ENCODE results near the gene TECPR2. TPM values are rescaled to one million over a fixed set of nuclear protein-coding genes. Genes with fewer than 3 reads are reported as not detected.

TECPR2 gene
- total RNA-seq, 1 experiment from 2014 or later = 3.2 TPM

- no peak for DNase-seq (ENCODE audit: extremely low read depth, low read depth)
Measured at GRCh38 chr14:102505000-102505619, 142.4 kb downstream of the TECPR2 start.

DNA sequence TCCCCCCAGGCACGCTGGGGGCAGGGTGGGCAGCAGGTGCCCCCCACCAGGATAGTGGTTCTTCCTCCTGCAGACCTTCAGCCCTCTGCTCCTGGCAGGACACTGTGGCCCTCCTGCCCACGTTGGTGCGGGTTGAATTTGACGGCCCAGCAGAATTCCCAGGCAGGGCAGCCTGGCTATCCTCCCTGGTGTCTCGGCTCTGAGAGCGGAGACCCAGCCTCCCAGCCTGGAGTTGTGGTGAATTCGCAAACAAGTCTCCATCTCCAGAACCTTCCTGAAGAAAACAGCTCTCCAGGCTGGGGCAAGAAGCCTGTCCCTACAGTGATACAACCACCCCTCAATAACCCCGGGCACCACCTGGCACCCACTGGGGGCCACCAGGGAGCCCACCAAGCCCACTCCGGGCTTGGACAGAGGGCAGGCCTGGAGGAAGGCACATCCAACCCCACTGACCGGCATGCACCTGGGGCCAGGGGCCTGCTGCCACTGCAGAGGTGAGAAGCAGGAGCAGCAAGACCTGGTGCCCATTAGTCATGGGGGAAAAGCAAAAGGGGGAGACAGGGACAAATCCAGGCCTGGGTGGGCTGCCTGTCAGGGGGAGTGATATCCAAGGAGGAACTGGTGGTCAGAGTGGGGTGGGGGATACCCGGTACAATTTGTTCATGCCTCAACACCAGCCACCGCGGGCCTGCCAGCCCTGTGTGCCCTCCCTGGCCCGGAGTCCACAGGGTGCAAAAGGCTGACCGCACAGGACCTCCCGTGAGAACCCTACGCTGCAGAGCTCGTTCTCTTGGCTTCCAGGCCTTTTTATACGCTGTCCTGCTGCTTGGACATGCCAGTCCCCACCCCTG, 143.3 kb downstream of the TECPR2 start:
- no peak for DNase-seq (ENCODE audit: extremely low read depth, low read depth)

- no peak for DNase-seq (ENCODE audit: extremely low read depth, low read depth)
Measured at GRCh38 chr14:102506626-102506925, 143.8 kb downstream of the TECPR2 start.

DNA sequence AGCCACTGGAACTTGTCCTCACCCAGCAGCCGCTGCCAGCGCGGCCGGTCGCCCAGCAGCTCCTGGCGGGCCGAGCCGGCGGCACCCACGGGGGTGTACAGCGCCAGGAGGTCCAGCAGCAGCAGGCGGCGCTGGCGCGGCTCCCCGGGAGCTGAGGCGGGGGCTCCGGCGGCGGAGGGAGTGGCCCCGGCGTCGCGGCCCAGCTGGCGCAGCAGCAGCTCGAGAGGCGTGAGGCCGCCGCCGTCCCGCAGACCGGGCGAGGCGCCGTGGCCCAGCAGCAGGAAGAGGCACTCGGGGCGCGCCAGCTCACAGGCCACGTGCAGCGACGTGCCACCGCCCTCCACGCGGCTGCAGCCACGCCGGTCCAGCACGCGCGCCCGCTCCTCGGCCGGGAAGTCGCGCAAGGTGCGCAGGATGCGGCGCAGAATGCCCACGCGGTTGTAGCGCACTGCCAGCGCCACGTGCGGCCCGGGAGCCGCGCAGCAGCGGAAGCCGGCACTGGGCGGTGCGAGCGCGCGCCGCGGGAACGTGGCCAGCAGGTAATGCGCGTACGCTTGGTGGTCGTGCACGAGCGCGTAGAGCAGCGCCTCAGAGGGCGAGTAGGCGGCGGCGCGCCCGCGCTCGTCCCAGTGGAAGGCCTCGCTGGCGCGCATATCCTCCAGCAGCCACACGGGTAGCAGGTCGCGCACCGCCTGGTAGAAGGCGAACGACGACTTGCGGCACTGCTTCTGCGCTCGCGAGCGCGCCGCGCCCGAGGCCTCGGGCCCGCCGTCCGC, 144.5 kb downstream of the TECPR2 start:
- DNase-seq (ENCODE audit: extremely low read depth, low read depth) = no peak

- DNase-seq (ENCODE audit: extremely low read depth, low read depth) = no peak
Measured at GRCh38 chr14:102507857-102508312, 145.1 kb downstream of the TECPR2 start.

DNA sequence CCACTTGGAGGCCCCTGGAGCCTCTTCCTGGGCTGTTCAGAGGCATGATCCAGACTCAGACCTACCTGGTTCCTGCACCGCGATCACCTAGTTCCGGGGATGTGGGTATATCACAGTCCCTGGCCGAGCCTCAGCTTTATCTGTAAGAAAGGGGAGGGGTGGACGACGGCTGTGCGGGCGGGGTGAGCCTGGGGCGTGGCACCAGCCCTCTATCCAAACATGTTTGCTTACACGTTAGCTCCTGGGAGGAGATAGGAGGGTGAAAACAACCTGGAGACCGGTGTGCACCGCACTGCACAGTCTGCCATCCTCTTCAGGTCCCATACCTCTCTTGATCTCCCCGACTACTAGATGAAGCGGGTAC, 145.7 kb downstream of the TECPR2 start:
- no peak for DNase-seq (ENCODE audit: extremely low read depth, low read depth)

GRCh38 chr14:102508774-102509745, 146.3 kb downstream of the TECPR2 start:
- peak; percentile 20 for DNase-seq (ENCODE audit: extremely low read depth, low read depth)

DNA sequence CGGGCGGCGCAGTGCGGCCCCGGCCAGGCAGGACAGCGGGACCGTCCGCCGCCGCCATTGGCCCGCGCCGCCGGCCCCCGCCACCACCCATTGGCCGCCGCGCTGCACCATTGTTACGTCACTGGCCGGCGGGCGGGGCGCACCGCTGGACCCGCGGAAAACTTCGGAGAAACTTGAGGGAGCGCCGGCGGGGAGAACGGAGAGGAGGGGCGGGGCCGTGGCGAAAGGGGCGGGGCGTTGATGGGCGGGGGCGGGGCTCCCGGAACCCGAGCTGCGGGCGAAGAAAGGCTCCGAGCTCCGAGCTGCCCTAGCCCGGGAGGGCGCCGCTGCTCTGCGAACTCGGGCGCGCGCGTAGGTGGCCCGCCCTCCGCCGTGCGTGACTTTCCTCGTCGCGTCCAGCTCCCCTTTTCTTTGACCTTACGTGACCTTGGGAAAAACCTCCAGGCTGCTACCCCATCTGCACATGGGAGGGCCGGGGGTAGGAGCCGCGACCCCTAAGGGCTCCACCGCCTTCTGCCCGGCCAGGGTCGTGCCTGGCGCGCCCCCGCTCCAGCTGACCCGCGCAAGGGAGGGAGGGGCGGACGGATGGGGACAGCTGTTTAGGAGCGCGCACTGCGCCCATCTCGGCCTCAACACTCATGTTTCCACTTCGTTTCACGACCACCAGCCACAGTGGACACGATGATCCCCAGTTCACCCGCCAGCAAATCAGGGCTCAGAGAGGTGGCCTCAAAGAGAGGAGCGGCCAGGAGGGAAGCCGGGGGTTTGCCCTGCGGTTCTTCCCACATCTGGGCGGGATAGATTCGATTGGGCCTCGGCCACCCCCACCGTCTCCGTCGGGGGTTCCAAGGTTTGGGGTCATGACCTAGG, 147.2 kb downstream of the TECPR2 start, which contains the start of gene ANKRD9:
Gene ANKRD9, minus strand, starts transcription at position 31 of the 870 bp plus-strand sequence. CDS start 1,887 bp downstream, outside the sequence.
- peak; percentile 94 for DNase-seq (ENCODE audit: extremely low read depth, low read depth)

DNA sequence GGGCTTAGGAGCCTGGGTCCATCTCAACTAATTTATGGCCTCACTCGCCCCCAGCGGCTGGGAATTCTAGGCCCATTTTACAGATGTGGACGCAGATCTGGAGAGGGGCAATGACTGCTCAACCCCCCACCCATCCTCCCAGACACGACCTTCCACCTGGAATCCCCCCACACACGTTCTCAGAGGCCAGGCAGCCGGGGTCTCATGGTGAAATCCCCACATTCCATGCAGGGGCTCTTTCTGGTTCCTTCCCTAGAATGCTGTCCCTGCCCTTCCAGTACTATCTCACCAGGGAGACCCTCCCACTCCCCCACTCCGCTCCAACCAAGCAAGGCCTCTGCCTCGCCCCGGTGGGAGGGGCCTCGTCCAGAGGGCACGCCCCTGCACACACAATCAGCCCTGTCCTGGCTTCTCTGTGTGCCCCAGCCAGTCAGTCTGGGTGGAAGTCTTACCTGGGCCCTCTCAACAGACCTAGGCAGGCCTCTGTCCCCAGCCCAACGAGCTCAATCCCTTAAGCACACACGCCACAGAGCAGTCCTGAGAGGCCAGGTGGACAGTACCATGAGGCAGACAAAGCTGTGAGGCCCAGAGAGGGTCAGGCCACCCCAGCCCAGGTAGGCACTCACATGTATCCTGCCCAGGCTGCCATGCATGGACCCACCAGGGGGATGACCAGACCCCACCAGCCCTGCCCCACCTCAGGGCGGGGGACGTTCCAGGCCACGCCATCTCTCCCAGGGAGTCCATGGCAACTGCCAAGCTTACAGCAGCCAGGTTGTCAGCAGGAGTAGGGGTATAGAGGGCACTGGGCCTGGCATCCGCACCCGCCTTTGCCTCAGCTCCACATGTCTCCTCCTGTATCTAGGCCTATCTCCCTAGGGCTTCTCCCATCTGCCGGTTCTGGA, 148.1 kb downstream of the TECPR2 start:
- no peak for DNase-seq (ENCODE audit: extremely low read depth, low read depth)

DNA sequence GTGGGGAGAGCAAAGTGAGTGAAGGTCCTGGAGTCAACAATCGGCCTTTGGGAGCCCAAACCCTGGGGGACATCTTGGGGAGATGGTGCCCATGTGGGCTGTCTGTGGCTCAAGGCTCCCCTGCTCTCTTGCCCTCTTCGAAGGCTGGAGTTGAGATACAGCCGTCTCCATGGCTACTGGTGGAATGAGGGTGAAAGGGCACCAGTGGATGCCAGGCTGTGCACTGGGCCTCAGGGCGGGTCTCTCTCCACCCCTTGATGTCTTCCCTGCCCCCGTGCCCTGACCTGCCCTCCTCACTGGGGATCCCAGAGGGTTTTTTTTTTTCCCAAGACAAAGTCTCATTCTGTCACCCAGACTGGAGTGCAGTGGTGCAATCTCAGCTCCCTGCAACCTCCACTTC, 148.8 kb downstream of the TECPR2 start:
- no peak for DNase-seq (ENCODE audit: extremely low read depth, low read depth)

DNA sequence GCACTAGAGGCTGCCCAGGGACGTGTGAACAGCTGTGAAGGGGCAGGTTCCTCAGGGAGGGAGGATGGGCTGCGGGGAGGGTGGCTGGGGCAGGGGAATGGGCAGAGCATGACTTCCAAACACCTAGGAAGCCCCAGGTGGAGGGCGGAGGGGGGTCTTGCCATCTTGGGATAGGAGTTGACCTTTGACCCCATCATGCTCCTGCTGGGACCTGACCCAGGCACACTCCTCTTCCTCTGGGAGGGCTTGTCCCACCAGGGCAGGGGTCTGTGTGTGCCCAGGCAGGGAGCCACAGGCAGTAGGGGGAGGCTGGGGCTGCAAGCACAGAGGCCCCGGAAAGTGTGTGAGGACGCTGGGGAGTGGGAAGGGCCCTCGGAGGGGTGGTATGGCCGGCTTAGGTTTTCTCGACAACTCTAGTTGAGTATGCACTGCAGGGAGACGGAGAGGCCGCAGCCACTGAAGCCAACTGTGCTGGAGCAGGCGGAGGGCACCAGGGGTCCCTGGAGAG, 150.1 kb downstream of the TECPR2 start:
- no peak for DNase-seq (ENCODE audit: extremely low read depth, low read depth)

GRCh38 chr14:102513899-102514772, 151.4 kb downstream of the TECPR2 start:
- no peak for DNase-seq (ENCODE audit: extremely low read depth, low read depth)

DNA sequence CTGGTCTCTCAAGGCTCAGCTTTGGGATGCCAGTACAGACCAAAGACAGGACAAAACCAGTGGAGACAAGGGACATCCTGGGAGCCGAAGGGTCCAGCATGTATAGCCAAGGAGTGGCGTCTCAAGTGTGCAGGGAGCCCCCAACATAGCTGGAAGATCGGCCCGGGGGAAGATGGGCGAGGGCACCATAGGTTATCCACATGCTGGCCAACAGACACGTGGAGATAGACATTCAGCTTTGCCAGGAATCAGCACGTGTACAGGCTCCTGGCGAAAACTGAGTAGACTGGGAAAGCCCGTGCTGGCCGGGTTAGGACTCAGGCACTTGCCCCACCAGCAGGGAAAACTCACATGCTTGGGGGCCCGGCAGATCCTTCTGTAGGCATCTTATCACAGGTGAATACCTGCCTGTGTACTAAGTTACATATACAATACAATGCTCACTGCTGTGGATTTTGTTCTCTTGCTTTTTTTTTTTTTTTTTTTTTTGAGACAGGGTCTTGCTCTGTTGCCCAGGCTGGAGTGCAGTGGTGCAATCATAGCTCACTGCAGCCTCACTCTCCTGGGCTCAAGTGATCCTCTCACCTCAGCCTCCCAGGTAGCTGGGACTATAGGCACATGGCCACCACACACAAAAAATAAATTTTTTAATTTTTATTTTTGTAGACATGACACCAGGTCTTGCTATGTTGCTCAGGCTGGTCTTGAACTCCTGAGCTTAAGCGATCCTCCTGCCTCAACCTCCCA, 152.4 kb downstream of the TECPR2 start:
- DNase-seq (ENCODE audit: extremely low read depth, low read depth) = no peak

DNA sequence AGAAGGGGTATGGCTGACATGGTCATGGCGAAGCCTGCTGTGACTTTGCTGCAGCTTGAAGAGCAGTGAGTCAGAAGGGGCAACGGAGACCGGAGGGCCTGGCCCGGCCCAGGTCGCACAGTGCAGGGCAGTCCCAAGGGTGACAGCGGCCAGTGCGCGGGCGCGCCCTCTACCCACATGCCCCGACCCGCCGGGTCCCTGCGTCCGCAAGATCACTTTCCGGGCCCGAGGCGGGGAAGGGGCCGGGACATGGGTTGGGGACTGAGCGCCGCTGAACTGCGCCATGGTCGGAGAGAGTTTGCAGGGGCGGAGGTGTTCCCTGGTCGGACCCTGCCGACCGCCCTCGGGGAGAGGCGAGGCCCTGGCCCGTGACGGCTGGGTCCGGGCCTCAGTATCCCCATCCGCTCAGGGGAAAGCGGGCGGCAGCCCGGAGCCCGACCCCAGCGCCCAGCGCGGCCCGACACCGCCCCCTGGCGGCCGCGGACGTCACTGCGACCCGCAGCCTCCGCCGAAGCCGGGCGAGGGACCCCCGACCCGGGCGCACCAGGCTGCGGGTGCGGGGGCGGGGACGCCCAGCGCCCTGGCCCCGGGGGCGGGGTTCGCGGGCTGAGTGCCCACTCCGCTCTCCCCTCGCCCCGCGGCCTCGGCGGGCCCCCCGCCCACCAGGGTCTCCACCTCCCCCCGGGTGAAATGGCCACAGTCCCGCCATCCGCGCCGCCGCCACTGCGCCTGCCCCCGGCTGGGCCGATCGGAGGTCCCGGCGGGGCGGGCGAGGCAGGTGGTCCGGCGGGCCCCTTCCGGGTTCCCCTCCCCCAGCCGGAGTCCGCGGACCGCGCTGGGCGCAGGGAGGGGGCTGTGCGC, 154.0 kb downstream of the TECPR2 start:
- DNase-seq (ENCODE audit: extremely low read depth, low read depth) = peak; percentile 26

GRCh38 chr14:102517392-102518062, 154.8 kb downstream of the TECPR2 start:
- no peak for DNase-seq (ENCODE audit: extremely low read depth, low read depth)

Measured in NCI-H460 (cell line).